Measurements from ENCODE around the gene FRMD1. TPM values are rescaled to one million over a fixed set of nuclear protein-coding genes. Genes with fewer than 3 reads are reported as not detected.

FRMD1 gene
- total RNA-seq, 4 donors from 2014 or later, result 0.79 to 4.8 (median 1.7) TPM

- TF ChIP-seq CTCF (IDR thresholded peaks at IDR 0.05), result no peak
- ATAC-seq (ENCODE audit: low FRiP score), result no peak
- no peak for DNase-seq (ENCODE audit: low spot score)
Observed at GRCh38 chr6:168054765-168055560, 24.0 kb downstream of the FRMD1 start.

GRCh38 chr6:168053957-168054471 is 25.0 kb downstream of the FRMD1 start:
- no peak for DNase-seq (ENCODE audit: low spot score)

DNA sequence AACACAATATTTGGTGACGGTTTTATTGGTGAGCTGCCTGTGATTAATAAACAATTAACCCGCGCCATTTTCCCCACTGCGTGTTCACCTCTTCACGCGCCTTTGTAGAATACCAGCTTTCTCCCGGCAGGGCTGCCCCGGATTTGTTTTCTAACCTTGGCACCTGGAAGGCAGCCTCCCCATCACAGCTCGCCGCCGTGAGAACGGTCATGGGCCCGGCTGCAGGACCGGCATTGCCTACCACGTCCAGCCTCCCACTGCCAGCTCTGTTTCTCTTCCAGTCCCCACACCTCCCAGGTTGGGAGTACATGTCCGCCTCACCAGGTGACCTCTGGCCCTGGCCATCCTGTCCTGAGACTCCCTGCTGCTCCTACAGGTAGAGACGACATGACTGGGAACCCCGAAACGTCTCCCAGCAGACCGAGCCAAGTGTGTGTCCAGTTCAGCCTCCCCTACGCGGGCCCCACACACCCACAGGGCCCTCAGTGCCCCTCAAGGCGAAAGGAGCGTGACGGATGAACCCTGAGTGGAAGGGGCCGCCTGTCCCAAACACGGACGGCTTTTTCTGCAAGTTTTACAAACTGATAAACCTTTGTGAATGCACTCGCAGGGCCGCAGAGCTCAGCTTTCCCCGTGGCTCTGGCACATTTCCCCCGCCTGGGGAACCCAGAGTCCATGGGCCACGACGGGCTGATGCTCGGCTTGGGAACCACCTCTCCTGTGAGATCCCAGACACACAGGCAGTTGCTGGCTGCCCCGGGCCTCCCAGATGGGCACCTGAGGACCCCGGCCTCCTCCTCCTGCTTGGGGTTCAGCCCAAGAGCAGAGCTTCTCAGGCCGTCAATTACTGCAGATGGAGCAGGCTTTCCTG is 25.7 kb downstream of the FRMD1 start:
- DNase-seq (ENCODE audit: low spot score) (no peak), ATAC-seq (ENCODE audit: low FRiP score) (no peak)
- no peak for TF ChIP-seq CTCF (IDR thresholded peaks at IDR 0.05)

More at GRCh38 chr6:168053957-168054471, 25.0 kb downstream of the FRMD1 start:
- no peak for ATAC-seq (ENCODE audit: low FRiP score)
- TF ChIP-seq CTCF (IDR thresholded peaks at IDR 0.05), result no peak

- no peak for ATAC-seq (ENCODE audit: low FRiP score)
- no peak for DNase-seq (ENCODE audit: low spot score)
- no peak for TF ChIP-seq CTCF (IDR thresholded peaks at IDR 0.05)
Observed at GRCh38 chr6:168052291-168052891, 26.6 kb downstream of the FRMD1 start.

DNA sequence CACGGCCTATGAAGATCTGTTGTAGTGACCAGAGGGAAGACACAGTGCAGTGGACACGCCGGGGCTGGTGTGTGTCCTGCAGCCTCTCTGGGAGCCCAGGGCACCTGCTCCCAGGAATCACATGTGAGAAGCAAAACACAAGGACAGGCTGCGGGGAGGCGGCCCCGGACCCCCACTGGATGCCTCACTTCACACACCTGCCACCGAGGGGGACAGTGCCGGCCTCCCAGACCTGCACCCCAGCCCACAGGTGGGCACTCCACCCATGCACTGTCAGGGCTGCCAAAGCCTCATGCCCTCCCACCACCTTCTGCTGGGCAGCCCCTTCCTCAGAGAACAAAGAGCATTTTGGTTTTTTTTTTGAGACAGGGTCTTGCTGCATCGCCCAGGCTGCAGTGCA is 27.4 kb downstream of the FRMD1 start:
- DNase-seq (ENCODE audit: low spot score) (no peak), ATAC-seq (ENCODE audit: low FRiP score) (no peak)
- TF ChIP-seq CTCF (IDR thresholded peaks at IDR 0.05), result no peak

DNA sequence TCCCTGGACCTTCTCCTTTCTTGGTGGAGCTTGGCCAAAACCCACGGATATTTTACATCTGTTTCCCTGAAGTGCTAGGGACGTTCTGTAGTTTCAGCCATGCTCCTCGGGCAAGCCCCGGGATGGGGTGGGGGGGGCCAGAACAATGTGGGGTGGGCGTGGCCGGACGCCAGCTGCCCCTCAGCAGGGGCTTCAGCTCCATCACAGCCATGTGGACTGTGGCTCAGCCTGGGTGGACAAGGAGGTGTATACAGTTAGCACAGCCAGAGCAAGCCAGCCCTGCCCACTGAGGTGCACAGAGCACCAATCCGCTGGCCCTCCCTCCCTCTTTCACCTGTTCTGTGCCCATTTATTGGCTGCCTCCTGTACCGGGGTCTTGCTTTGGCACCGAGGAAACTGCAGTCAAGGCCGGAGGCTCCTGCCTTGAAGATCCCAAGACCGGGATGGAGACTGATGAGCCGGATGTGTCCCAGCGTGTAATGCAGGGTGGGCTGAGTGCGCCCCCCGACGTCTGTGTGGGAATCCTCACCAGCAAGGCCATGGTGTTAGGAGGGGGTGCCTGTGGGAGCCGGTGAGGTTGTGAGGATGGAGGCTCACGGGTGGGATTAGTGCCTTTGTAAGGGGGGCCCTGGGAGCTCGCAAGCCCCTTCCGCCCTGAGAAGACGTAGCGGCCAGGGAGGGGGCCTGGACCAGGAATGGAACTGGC is 28.0 kb downstream of the FRMD1 start:
- no peak for TF ChIP-seq CTCF (IDR thresholded peaks at IDR 0.05)
- no peak for ATAC-seq (ENCODE audit: low FRiP score)
- DNase-seq (ENCODE audit: low spot score), result no peak

Data from omental fat pad (tissue), 4 donors.